NCI-H146 treated with DMSO at 0.1 percent for 48 hours (cell line): Measurements from ENCODE around the gene CCDC7.
"Not testable (repeated sequence)": the region's sequence is repeated elsewhere in the genome, so short reads cannot be mapped to it uniquely, and the experiment has no call there.

Experiments
- DNase-seq: peaks from one replicate; lab custom pipeline; 2025; ENCODE audit not compliant: unreplicated experiment; lab: John Stamatoyannopoulos, UW

CCDC7 gene

GRCh38 chr10:32446536-32447406 is 831 bp downstream of the CCDC7 start:
- peak; percentile 58 for DNase-seq

GRCh38 chr10:32454148-32454547 is 8.2 kb downstream of the CCDC7 start:
- DNase-seq = no peak

GRCh38 chr10:32459051-32459698 is 13.2 kb downstream of the CCDC7 start:
- no peak for DNase-seq

GRCh38 chr10:32461203-32461602 is 15.3 kb downstream of the CCDC7 start:
- DNase-seq = no peak

- DNase-seq = no peak
Observed at GRCh38 chr10:32471232-32471631, 25.3 kb downstream of the CCDC7 start.

GRCh38 chr10:32477499-32477898 is 31.6 kb downstream of the CCDC7 start:
- no peak for DNase-seq

- no peak for DNase-seq
Observed at GRCh38 chr10:32481606-32482005, 35.7 kb downstream of the CCDC7 start.

- DNase-seq = not testable (repeated sequence)
Observed at GRCh38 chr10:32483019-32483502, 37.1 kb downstream of the CCDC7 start.

- not testable (repeated sequence) for DNase-seq
Observed at GRCh38 chr10:32488038-32488437, 42.1 kb downstream of the CCDC7 start.

- no peak for DNase-seq
Observed at GRCh38 chr10:32489158-32489557, 43.2 kb downstream of the CCDC7 start.

- no peak for DNase-seq
Observed at GRCh38 chr10:32489901-32490300, 44.0 kb downstream of the CCDC7 start.

- not testable (repeated sequence) for DNase-seq
Observed at GRCh38 chr10:32494562-32494961, 48.6 kb downstream of the CCDC7 start.

- DNase-seq = not testable (repeated sequence)
Observed at GRCh38 chr10:32500136-32500535, 54.2 kb downstream of the CCDC7 start.

- DNase-seq = no peak
Observed at GRCh38 chr10:32501906-32502305, 56.0 kb downstream of the CCDC7 start.

- DNase-seq = not testable (repeated sequence)
Observed at GRCh38 chr10:32505762-32506420, 60.0 kb downstream of the CCDC7 start.

- DNase-seq = no peak
Observed at GRCh38 chr10:32511599-32511998, 65.7 kb downstream of the CCDC7 start.

- no peak for DNase-seq
Observed at GRCh38 chr10:32516567-32517495, 70.9 kb downstream of the CCDC7 start.

- DNase-seq = no peak
Observed at GRCh38 chr10:32530231-32530630, 84.3 kb downstream of the CCDC7 start.

- no peak for DNase-seq
Observed at GRCh38 chr10:32538256-32538655, 92.3 kb downstream of the CCDC7 start.

- DNase-seq = no peak
Observed at GRCh38 chr10:32540691-32541470, 94.9 kb downstream of the CCDC7 start.
